Coronary artery (tissue), 2 donors: ENCODE measurements around the gene ACTL6B.

Experiments used
- DNase-seq: peaks from one replicate; pipeline ENCODE4 v3.0.0-alpha.2; 2017; ENCODE audit warnings: low spot score
- H3K27ac ChIP-seq, 2 donors: fragments of 200-600 bp; sonication (generic); one replicate each; pipeline ENCODE4 v1.5.1; 2016 to 2019
- H3K4me3 ChIP-seq: fragments of 200-600 bp; sonication (generic); 2 replicates; pipeline ENCODE4 v1.5.1; 2016; ENCODE audit warnings: mild to moderate bottlenecking, moderate library complexity
- TF ChIP-seq, protein P1 (sequence below): fragments of 200-600 bp; sonication (generic); IDR thresholded peaks from one replicate; pipeline ENCODE4 v1.5.1; 2019; ENCODE audit warnings: antibody characterized with exemption

The ACTL6B gene

DNA sequence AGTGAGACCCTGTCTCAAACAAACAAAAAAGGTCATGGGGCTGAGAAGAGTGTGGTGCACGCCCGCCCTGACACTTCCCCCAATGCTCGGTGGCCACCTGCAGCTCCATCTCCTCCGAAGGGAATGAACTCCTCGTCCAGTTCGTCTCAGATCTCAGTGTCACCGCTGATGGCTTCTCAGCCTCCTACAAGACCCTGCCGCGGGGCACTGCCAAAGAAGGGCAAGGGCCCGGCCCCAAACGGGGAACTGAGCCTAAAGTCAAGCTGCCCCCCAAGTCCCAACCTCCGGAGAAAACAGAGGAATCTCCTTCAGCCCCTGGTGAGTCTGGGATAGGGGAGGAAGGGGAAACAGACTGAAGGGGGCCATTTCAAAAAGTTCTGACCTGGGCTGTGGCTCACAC, 49.9 kb downstream of the ACTL6B start:
- no peak for DNase-seq
- Histone ChIP-seq H3K27ac (no peak overlapping the region), H3K4me3 (no peak overlapping the region)
- TF ChIP-seq, protein P1, sequence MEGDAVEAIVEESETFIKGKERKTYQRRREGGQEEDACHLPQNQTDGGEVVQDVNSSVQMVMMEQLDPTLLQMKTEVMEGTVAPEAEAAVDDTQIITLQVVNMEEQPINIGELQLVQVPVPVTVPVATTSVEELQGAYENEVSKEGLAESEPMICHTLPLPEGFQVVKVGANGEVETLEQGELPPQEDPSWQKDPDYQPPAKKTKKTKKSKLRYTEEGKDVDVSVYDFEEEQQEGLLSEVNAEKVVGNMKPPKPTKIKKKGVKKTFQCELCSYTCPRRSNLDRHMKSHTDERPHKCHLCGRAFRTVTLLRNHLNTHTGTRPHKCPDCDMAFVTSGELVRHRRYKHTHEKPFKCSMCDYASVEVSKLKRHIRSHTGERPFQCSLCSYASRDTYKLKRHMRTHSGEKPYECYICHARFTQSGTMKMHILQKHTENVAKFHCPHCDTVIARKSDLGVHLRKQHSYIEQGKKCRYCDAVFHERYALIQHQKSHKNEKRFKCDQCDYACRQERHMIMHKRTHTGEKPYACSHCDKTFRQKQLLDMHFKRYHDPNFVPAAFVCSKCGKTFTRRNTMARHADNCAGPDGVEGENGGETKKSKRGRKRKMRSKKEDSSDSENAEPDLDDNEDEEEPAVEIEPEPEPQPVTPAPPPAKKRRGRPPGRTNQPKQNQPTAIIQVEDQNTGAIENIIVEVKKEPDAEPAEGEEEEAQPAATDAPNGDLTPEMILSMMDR = no peak

GRCh38 chr7:100604976-100605911, 51.0 kb downstream of the ACTL6B start:
- DNase-seq = no peak
- peak overlapping the region; percentile 57 to 89 for H3K27ac ChIP-seq
- H3K4me3 ChIP-seq = peak overlapping the region; percentile 79
- TF ChIP-seq, protein P1 = no peak

DNA sequence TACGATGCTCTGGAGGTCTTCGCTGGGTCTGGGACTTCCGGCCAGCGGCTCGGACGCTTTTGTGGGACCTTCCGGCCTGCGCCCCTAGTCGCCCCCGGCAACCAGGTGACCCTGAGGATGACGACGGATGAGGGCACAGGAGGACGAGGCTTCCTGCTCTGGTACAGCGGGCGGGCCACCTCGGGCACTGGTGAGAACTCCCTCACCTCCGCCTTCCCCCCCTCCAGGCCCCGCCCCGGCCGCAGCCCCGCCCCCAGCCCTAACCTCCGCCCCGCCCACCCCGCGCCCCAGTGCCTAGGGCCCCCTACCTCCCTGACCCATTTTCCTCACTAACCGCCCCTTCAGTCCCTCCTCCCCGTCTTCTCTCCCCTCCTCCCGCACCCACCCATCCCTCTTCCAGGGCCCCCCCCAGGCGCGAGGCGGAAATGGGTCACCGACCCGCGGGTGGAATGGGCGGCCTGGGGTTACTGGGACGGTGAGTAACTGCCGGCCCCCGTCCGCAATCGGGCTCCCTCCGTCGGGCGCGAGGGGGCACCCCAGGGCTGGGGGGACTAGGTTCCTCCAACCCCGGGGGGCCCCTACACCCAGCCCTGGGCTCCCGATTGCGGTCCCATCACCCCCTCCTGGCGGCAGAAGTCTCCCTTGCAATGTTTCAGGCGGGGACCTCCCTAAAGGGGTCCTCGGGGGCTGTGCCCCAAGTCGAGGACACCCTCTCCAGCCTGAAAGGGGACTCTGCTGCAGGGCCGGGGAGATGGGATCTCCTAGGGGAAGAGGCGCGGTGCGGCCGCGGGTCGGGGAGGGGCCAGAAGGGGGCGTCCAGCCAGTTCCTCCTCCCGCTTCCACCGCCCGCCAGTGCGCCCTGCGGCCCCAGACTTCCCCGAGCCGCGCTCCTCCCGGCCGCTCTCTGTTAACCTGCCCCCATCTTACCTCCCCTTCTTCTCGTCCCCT, 51.9 kb downstream of the ACTL6B start:
- DNase-seq = peak; percentile 87
- H3K27ac ChIP-seq = peak overlapping the region; percentile 57 to 89
- H3K4me3 ChIP-seq = peak overlapping the region; percentile 79
- TF ChIP-seq, protein P1 = no peak

- no peak for DNase-seq
- H3K27ac ChIP-seq = peak overlapping the region; percentile 57 to 89
- H3K4me3 ChIP-seq = peak overlapping the region; percentile 79
- TF ChIP-seq, protein P1 = no peak
Measured at GRCh38 chr7:100603726-100604027, 52.6 kb downstream of the ACTL6B start.

GRCh38 chr7:100602889-100603725, 53.1 kb downstream of the ACTL6B start:
- Histone ChIP-seq H3K27ac (peak overlapping the region; percentile 57 to 89), H3K4me3 (peak overlapping the region; percentile 79)
- TF ChIP-seq, protein P1 = no peak
- DNase-seq = peak; percentile 87

- Histone ChIP-seq H3K27ac (no peak overlapping the region), H3K4me3 (no peak overlapping the region)
- TF ChIP-seq, protein P1 = no peak
- no peak for DNase-seq
Measured at GRCh38 chr7:100600730-100601038, 55.6 kb downstream of the ACTL6B start.
